Breast epithelium (tissue), 4 donors: ENCODE results near the gene LSAMP. TPM values are rescaled to one million over a fixed set of nuclear protein-coding genes. Genes with fewer than 3 reads are reported as not detected.

Experiments
- DNase-seq, 2 donors: peaks; one replicate each; pipeline ENCODE4 v3.0.0-alpha.2; 2019; ENCODE audit warnings: low spot score in 2 of 2
- H3K27ac ChIP-seq, 2 donors: fragments of 200-600 bp; sonication (generic) in 1 of 2; one replicate each; pipeline ENCODE4 v1.5.1; 2016 to 2019; ENCODE audit warnings: mild to moderate bottlenecking in 1 of 2
- H3K27me3 ChIP-seq, 2 donors: fragments of 200-600 bp; sonication (generic) in 1 of 2; one replicate each; pipeline versions ENCODE4 v1.5.1 to v1.6.0; 2017 to 2019; ENCODE audit warnings: control low read depth in 1 of 2, mild to moderate bottlenecking in 1 of 2
- H3K36me3 ChIP-seq: fragments of 200-600 bp; one replicate; pipeline ENCODE4 v1.5.1; 2019
- H3K4me1 ChIP-seq, 2 donors: fragments of 200-600 bp; sonication (generic); one replicate each; pipeline ENCODE4 v1.5.1; 2016 to 2019; ENCODE audit warnings: control low read depth in 1 of 2
- H3K4me3 ChIP-seq, 3 donors: fragments of 200-600 bp; sonication (generic); 1 replicate in 2 of 3; 2 replicates in 1 of 3; pipeline ENCODE4 v1.5.1; 2016 to 2019; ENCODE audit warnings: mild to moderate bottlenecking in 3 of 3, moderate library complexity in 2 of 3
- H3K9me3 ChIP-seq, 2 donors: fragments of 200-600 bp; sonication (generic) in 1 of 2; one replicate each; pipeline ENCODE4 v1.5.1; 2016 to 2019; ENCODE audit warnings: control low read depth in 1 of 2
- POLR2A ChIP-seq: fragments of 450-650 bp; IDR thresholded peaks from one replicate; pipeline ENCODE4 v1.6.1; 2016; ENCODE audit warnings: antibody characterized with exemption, mild to moderate bottlenecking, moderate library complexity
- POLR2AphosphoS5 ChIP-seq, 3 donors: sonication (generic); formaldehyde crosslinking; IDR thresholded peaks; one replicate each; pipeline ENCODE4 v1.6.1; 2017; ENCODE audit warnings: antibody characterized with exemption in 3 of 3
- intact Hi-C: fragments of 100-400 bp; cut with DNase I; formaldehyde crosslinking; loops from one replicate; pipeline ENCODE4 v1.15.1; 2023; ENCODE audit warnings: low total_unique reads
- total RNA-seq, 3 donors: library from RNA; depleted of rRNA; stranded (reverse); fragments of >200 nt; gene quantifications; one replicate each; pipeline ENCODE4 v1.1.0, GENCODE V29; 2016
- TF ChIP-seq, protein P1 (sequence below), 3 donors: fragments of 450-650 bp; IDR thresholded peaks; one replicate each; pipeline ENCODE4 v1.5.1; 2016 to 2017; ENCODE audit warnings: antibody characterized with exemption in 3 of 3, mild to moderate bottlenecking in 3 of 3, moderate library complexity in 3 of 3

Gene LSAMP
- total RNA-seq, 3 donors from 2014 or later, result 1.6 to 3.8 (median 3.5) TPM

- TF ChIP-seq, protein P1, sequence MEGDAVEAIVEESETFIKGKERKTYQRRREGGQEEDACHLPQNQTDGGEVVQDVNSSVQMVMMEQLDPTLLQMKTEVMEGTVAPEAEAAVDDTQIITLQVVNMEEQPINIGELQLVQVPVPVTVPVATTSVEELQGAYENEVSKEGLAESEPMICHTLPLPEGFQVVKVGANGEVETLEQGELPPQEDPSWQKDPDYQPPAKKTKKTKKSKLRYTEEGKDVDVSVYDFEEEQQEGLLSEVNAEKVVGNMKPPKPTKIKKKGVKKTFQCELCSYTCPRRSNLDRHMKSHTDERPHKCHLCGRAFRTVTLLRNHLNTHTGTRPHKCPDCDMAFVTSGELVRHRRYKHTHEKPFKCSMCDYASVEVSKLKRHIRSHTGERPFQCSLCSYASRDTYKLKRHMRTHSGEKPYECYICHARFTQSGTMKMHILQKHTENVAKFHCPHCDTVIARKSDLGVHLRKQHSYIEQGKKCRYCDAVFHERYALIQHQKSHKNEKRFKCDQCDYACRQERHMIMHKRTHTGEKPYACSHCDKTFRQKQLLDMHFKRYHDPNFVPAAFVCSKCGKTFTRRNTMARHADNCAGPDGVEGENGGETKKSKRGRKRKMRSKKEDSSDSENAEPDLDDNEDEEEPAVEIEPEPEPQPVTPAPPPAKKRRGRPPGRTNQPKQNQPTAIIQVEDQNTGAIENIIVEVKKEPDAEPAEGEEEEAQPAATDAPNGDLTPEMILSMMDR (IDR thresholded peaks at IDR 0.05), result no peak
- TF ChIP-seq POLR2AphosphoS5 (IDR thresholded peaks at IDR 0.05) (no peak), POLR2A (no peak)
- H3K36me3 ChIP-seq, result no peaks in the 10 kb centered on the region
- H3K27me3 ChIP-seq, result no peaks in the 10 kb centered on the region
- DNase-seq, result no peak
- intact Hi-C loops, result no loop called here
- H3K4me3 ChIP-seq, result no peak overlapping the region
- H3K27ac ChIP-seq, result no peak overlapping the region
- H3K9me3 ChIP-seq, result no peaks in the 10 kb centered on the region
- no peaks in the 10 kb centered on the region for H3K4me1 ChIP-seq
These were observed 12.5 kb downstream of the LSAMP start for GRCh38 chr3:116432795-116433194.

DNA sequence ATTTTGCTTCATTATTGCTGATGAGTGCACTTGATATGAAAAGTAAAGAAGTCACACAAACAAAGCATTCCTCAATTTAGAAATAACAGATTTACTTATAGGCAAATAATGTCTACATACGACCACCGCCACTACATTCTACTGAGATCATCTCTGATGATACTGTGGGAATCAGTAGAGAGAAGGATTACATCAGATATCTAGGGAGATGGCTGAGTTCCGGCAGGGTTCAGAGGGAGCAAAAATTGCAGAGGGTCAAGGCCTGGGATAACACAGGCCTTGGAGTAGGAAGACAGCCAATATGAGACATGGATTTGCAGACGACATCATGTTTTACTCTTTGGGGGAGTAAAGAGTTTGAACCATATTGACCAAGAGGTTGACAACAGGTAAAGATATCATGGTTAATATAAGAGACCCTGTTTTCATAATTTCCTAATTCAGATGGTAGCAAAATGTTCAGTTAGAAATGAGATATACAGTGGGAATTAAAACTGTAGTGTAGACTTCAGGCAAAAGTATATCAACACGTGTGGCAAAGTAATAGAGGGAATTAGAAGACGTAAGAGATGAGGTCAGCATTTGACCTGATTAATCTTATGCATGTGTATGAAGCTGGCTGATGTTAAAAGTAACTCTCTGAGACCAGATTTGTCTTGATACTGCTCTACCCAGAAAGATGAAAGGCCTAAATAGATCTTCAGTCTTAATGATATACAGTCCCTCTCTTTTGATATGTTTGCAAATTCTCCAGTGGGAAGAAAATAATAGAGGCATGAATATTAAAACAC lies 15.6 kb downstream of the LSAMP start:
- no peaks in the 10 kb centered on the region for H3K9me3 ChIP-seq
- H3K36me3 ChIP-seq, result no peaks in the 10 kb centered on the region
- intact Hi-C loops, result no loop called here
- H3K4me3 ChIP-seq, result no peak overlapping the region
- no peak overlapping the region for H3K27ac ChIP-seq
- H3K4me1 ChIP-seq, result no peaks in the 10 kb centered on the region
- TF ChIP-seq POLR2AphosphoS5 (IDR thresholded peaks at IDR 0.05) (no peak), POLR2A (no peak)
- TF ChIP-seq, protein P1 (IDR thresholded peaks at IDR 0.05), result no peak
- DNase-seq, result no peak
- H3K27me3 ChIP-seq, result no peaks in the 10 kb centered on the region

- Histone ChIP-seq H3K4me1 (no peaks in the 10 kb centered on the region), H3K27ac (no peak overlapping the region), H3K9me3 (no peaks in the 10 kb centered on the region), H3K4me3 (no peak overlapping the region), H3K36me3 (no peaks in the 10 kb centered on the region), H3K27me3 (no peaks in the 10 kb centered on the region)
- intact Hi-C loops, result no loop called here
- no peak for DNase-seq
- TF ChIP-seq POLR2AphosphoS5 (IDR thresholded peaks at IDR 0.05), result no peak
- TF ChIP-seq POLR2A, result no peak
- TF ChIP-seq, protein P1 (IDR thresholded peaks at IDR 0.05), result no peak
These were observed 19.3 kb downstream of the LSAMP start for GRCh38 chr3:116426036-116426435.

DNA sequence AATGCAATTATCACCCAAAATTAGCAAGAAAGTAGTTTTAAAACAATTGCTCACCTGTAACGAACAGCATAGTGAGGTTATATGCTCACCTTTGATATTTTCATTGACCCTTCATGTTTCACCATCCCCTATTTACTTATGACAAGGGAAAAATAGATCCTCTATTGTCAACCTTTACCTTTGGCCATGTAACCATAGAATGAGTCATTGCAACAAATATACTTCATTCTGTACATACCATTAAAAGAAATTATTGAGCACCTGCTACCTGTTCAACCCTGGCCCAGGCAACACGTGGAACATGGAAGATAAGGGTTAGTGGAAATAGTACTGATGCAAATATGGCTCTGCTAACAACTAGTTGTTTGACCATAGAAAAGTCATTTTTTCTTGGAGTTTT lies 20.2 kb downstream of the LSAMP start:
- Histone ChIP-seq H3K4me1 (no peaks in the 10 kb centered on the region), H3K4me3 (no peak overlapping the region), H3K27me3 (no peaks in the 10 kb centered on the region), H3K36me3 (no peaks in the 10 kb centered on the region), H3K9me3 (no peaks in the 10 kb centered on the region), H3K27ac (no peak overlapping the region)
- DNase-seq, result no peak
- no peak for TF ChIP-seq POLR2AphosphoS5 (IDR thresholded peaks at IDR 0.05)
- no peak for TF ChIP-seq POLR2A
- TF ChIP-seq, protein P1 (IDR thresholded peaks at IDR 0.05), result no peak
- intact Hi-C loops, result no loop called here

DNA sequence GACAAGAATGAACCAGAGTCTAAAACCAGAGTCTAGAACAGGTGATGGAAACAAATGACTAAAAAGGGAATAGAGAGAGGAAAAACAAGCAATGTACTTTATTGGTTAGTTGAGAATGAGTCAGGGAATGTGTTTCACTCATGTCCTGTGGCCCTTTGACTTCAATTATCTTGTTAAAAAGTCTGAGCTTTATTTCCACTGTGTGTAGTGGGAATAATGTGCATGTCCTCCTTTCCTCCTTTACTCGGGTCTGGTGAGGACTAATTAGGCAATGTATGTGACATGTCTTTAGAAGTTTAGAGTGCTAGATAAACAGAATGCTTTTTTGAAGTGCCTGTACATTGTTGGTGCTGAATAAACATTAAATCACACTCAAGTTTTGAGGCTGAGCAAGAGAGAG lies 21.3 kb downstream of the LSAMP start:
- TF ChIP-seq POLR2AphosphoS5 (IDR thresholded peaks at IDR 0.05) (no peak), POLR2A (no peak)
- TF ChIP-seq, protein P1 (IDR thresholded peaks at IDR 0.05), result no peak
- Histone ChIP-seq H3K4me3 (no peak overlapping the region), H3K9me3 (no peaks in the 10 kb centered on the region), H3K27ac (no peak overlapping the region), H3K27me3 (no peaks in the 10 kb centered on the region), H3K4me1 (no peaks in the 10 kb centered on the region), H3K36me3 (no peaks in the 10 kb centered on the region)
- intact Hi-C loops, result no loop called here
- no peak for DNase-seq
